HEK293T (cell line): ENCODE measurements around the gene KRTAP5-4.
"Not testable (repeated sequence)": the region's sequence is repeated elsewhere in the genome, so short reads cannot be mapped to it uniquely, and the experiment has no call there.

Experiments
- ARNT ChIP-seq: fragments of 450-650 bp; IDR thresholded peaks from 2 replicates; pipeline ENCODE4 v1.6.1; 2017; ENCODE audit warnings: mild to moderate bottlenecking
- BHLHE40 ChIP-seq: fragments of 450-650 bp; IDR thresholded peaks from 2 replicates; pipeline ENCODE4 v1.6.1; 2016; ENCODE audit warnings: mild to moderate bottlenecking, moderate library complexity, borderline replicate concordance
- FOXA1 ChIP-seq: fragments of 450-650 bp; IDR thresholded peaks from 2 replicates; pipeline ENCODE4 v1.6.1; 2016; ENCODE audit warnings: mild to moderate bottlenecking
- FOXM1 ChIP-seq: fragments of 450-650 bp; IDR thresholded peaks from 2 replicates; pipeline ENCODE4 v1.6.1; 2017; ENCODE audit warnings: mild to moderate bottlenecking, borderline replicate concordance
- HDGF ChIP-seq: fragments of 450-650 bp; IDR thresholded peaks from 2 replicates; pipeline ENCODE4 v1.6.1; 2017; ENCODE audit warnings: antibody characterized with exemption, borderline replicate concordance
- L3MBTL2 ChIP-seq: fragments of 450-650 bp; conservative IDR thresholded peaks from 2 replicates; pipeline ENCODE4 v1.6.1; 2016; ENCODE audit warnings: mild to moderate bottlenecking
- NFRKB ChIP-seq: fragments of 450-650 bp; IDR thresholded peaks from 2 replicates; pipeline ENCODE4 v1.6.1; 2016; ENCODE audit warnings: mild to moderate bottlenecking, moderate library complexity
- SP1 ChIP-seq: fragments of 450-650 bp; IDR thresholded peaks from 2 replicates; pipeline ENCODE4 v1.6.1; 2017
- SUZ12 ChIP-seq: fragments of 450-650 bp; IDR thresholded peaks from 2 replicates; pipeline ENCODE4 v1.6.1; 2016; ENCODE audit warnings: mild to moderate bottlenecking
- TARDBP ChIP-seq: fragments of 450-650 bp; IDR thresholded peaks from 2 replicates; pipeline ENCODE4 v1.6.1; 2016
- TF ChIP-seq, protein P1 (sequence below): fragments of 450-650 bp; IDR thresholded peaks from 2 replicates; pipeline ENCODE4 v1.6.1; 2016

GRCh38 chr11:1584661-1585370 is 37.1 kb downstream of the KRTAP5-4 start, which contains the start of gene KRTAP5-1:
- TF ChIP-seq SUZ12, BHLHE40, SP1, ARNT, L3MBTL2, FOXA1, FOXM1, HDGF, TARDBP, NFRKB: not testable (repeated sequence)
- TF ChIP-seq, protein P1, sequence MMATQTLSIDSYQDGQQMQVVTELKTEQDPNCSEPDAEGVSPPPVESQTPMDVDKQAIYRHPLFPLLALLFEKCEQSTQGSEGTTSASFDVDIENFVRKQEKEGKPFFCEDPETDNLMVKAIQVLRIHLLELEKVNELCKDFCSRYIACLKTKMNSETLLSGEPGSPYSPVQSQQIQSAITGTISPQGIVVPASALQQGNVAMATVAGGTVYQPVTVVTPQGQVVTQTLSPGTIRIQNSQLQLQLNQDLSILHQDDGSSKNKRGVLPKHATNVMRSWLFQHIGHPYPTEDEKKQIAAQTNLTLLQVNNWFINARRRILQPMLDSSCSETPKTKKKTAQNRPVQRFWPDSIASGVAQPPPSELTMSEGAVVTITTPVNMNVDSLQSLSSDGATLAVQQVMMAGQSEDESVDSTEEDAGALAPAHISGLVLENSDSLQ = not testable (repeated sequence)
